Activated T-helper 1 cell treated with anti-CD3 and anti-CD28 coated beads, Interleukin-12 subunit alpha, Interleukin-12 subunit beta, Interleukin-2, Interleukin-4 antibody, amounts not matched to agents 30 ng/mL and 10 ng/mL and 1 ng/mL, durations not matched to agents 14 hours and 24 hours and 36 hours (primary cell): ENCODE measurements around the gene FUOM. TPM values are rescaled to one million over a fixed set of nuclear protein-coding genes. Genes with fewer than 3 reads are reported as not detected.

ENCODE experiments used
- total RNA-seq: library from RNA; stranded (reverse); gene quantifications from 2 replicates; pipeline ENCODE4 v1.2.3, GENCODE V29; 2022

Gene FUOM
- total RNA-seq, 1 donor from 2014 or later = 45.4 TPM

Other genes with a start within 250 kb of the FUOM start
- 0.22 and 0.54 TPM in 2 replicates for gene KNDC1, start 197.8 kb downstream of the FUOM start, total RNA-seq
- 0.17 TPM in 1 of 2 replicates, not detected in the other for gene UTF1, start 127.8 kb downstream of the FUOM start, total RNA-seq
- not detected in 2 replicates for gene VENTX, start 120.2 kb downstream of the FUOM start, total RNA-seq
- gene ADAM8, start 81.2 kb downstream of the FUOM start, total RNA-seq = 133 and 138 TPM in 2 replicates
- 57.6 and 65.0 TPM in 2 replicates for gene TUBGCP2, start 49.1 kb downstream of the FUOM start, total RNA-seq
- gene ZNF511, start 49.1 kb downstream of the FUOM start, total RNA-seq = 69.6 and 76.3 TPM in 2 replicates
- not detected in 2 replicates for gene CALY, start 21.1 kb downstream of the FUOM start, total RNA-seq
- not detected in 2 replicates for gene PRAP1, start 10.6 kb downstream of the FUOM start, total RNA-seq
- 69.3 and 69.6 TPM in 2 replicates for gene ECHS1, start 15.3 kb upstream of the FUOM start, total RNA-seq
- gene PAOX, start 21.2 kb upstream of the FUOM start, total RNA-seq = 6.6 and 7.5 TPM in 2 replicates
- 64.9 and 67.9 TPM in 2 replicates for gene MTG1, start 36.1 kb upstream of the FUOM start, total RNA-seq
- not detected in 2 replicates for gene SPRN, start 66.6 kb upstream of the FUOM start, total RNA-seq
- gene SCART1, start 95.9 kb upstream of the FUOM start, total RNA-seq = 1.2 and 1.5 TPM in 2 replicates
- gene CYP2E1, start 169.3 kb upstream of the FUOM start, total RNA-seq = 0.52 TPM in 1 of 2 replicates, not detected in the other
- gene SYCE1, start 207.6 kb upstream of the FUOM start, total RNA-seq = 0.24 and 0.34 TPM in 2 replicates